ENCODE data around the gene SPC24.
A peak's percentile ranks its signal among the peaks of the same experiment; 100 is the strongest.

Gene SPC24

GRCh38 chr19:11155373-11156120, at the start of gene SPC24:
SPC24 (minus strand) TSS chr19:11155782; CDS start chr19:11155776, 6 bp downstream.
- peak; percentile 92 for DNase-seq (ENCODE audit: low read depth, low spot score)
- no peak within 1 kb of the TSS for H3K27ac ChIP-seq

GRCh38 chr19:11204943-11205349, 49.4 kb upstream of the SPC24 start:
- DNase-seq (ENCODE audit: low read depth, low spot score) = no peak
- H3K27ac ChIP-seq = no peak overlapping the region

GRCh38 chr19:11204076-11204602, 48.6 kb upstream of the SPC24 start:
- H3K27ac ChIP-seq = no peak overlapping the region
- no peak for DNase-seq (ENCODE audit: low read depth, low spot score)

GRCh38 chr19:11203194-11204075, 47.9 kb upstream of the SPC24 start:
- H3K27ac ChIP-seq = no peak overlapping the region
- DNase-seq (ENCODE audit: low read depth, low spot score) = no peak

GRCh38 chr19:11202488-11203193, 47.1 kb upstream of the SPC24 start:
- no peak for DNase-seq (ENCODE audit: low read depth, low spot score)
- H3K27ac ChIP-seq = no peak overlapping the region

GRCh38 chr19:11201791-11202190, 46.2 kb upstream of the SPC24 start:
- no peak for DNase-seq (ENCODE audit: low read depth, low spot score)
- H3K27ac ChIP-seq = no peak overlapping the region

GRCh38 chr19:11200931-11201330, 45.3 kb upstream of the SPC24 start:
- H3K27ac ChIP-seq = no peak overlapping the region
- no peak for DNase-seq (ENCODE audit: low read depth, low spot score)

GRCh38 chr19:11200015-11200574, 44.5 kb upstream of the SPC24 start:
- no peak for DNase-seq (ENCODE audit: low read depth, low spot score)
- H3K27ac ChIP-seq = no peak overlapping the region

- no peak overlapping the region for H3K27ac ChIP-seq
- no peak for DNase-seq (ENCODE audit: low read depth, low spot score)
Measured at GRCh38 chr19:11199517-11199916, 43.9 kb upstream of the SPC24 start.

GRCh38 chr19:11198769-11199424, 43.3 kb upstream of the SPC24 start:
- H3K27ac ChIP-seq = no peak overlapping the region
- DNase-seq (ENCODE audit: low read depth, low spot score) = no peak

GRCh38 chr19:11198175-11198534, 42.6 kb upstream of the SPC24 start:
- no peak for DNase-seq (ENCODE audit: low read depth, low spot score)
- peak overlapping the region; percentile 56 for H3K27ac ChIP-seq

GRCh38 chr19:11197291-11198174, 42.0 kb upstream of the SPC24 start, which contains the start of gene KANK2:
KANK2 (minus strand) TSS chr19:11197545; CDS start chr19:11194511, 3,034 bp downstream.
- DNase-seq (ENCODE audit: low read depth, low spot score) = peak; percentile 3
- peak within 1 kb of the TSS; percentile 56 for H3K27ac ChIP-seq

GRCh38 chr19:11196406-11197287, 41.1 kb upstream of the SPC24 start:
- H3K27ac ChIP-seq = no peak overlapping the region
- no peak for DNase-seq (ENCODE audit: low read depth, low spot score)

GRCh38 chr19:11195681-11196080, 40.1 kb upstream of the SPC24 start:
- no peak for DNase-seq (ENCODE audit: low read depth, low spot score)
- H3K27ac ChIP-seq = no peak overlapping the region

- no peak for DNase-seq (ENCODE audit: low read depth, low spot score)
- H3K27ac ChIP-seq = no peak overlapping the region
Measured at GRCh38 chr19:11194656-11195558, 39.3 kb upstream of the SPC24 start.

- DNase-seq (ENCODE audit: low read depth, low spot score) = no peak
Measured at GRCh38 chr19:11194173-11194572, 38.6 kb upstream of the SPC24 start.

More at GRCh38 chr19:11194173-11194572, 38.6 kb upstream of the SPC24 start:
- H3K27ac ChIP-seq = no peak overlapping the region
